ENCODE data around the gene MAPK13. TPM values are rescaled to one million over a fixed set of nuclear protein-coding genes. Genes with fewer than 3 reads are reported as not detected.

The MAPK13 gene
- total RNA-seq, 1 donor = 4.3 TPM

GRCh38 chr6:36139431-36139830 lies 9.1 kb downstream of the MAPK13 start:
- TF ChIP-seq CTCF (IDR thresholded peaks at IDR 0.05; ENCODE audit: extremely low read depth, low read depth, low read length) = peak; percentile 22
- no peak overlapping the region for H2AFZ ChIP-seq (ENCODE audit: low read length)
- H4K20me1 ChIP-seq (ENCODE audit: insufficient read depth, low read length) = no peaks in the 10 kb centered on the region
- no peaks in the 10 kb centered on the region for H3K9me3 ChIP-seq (ENCODE audit: low read depth, low read length)
- no peak for DNase-seq (ENCODE audit: insufficient read length, low spot score, missing footprints)
- H3K4me3 ChIP-seq (ENCODE audit: insufficient read depth, low read length) = no peak overlapping the region
- no peaks in the 10 kb centered on the region for H3K4me1 ChIP-seq (ENCODE audit: insufficient read depth, low read length)
- H3K27me3 ChIP-seq (ENCODE audit: insufficient read depth, low read length) = no peaks in the 10 kb centered on the region
- H3K36me3 ChIP-seq (ENCODE audit: insufficient read depth, low read length) = peaks cover 7% of the 10 kb centered on the region
- H3K79me2 ChIP-seq (ENCODE audit: insufficient read depth, low read length) = no peaks in the 10 kb centered on the region
- no peak overlapping the region for H3K27ac ChIP-seq (ENCODE audit: low read depth, low read length)
- H3K4me2 ChIP-seq (ENCODE audit: insufficient read depth, low read length) = no peak overlapping the region

DNA sequence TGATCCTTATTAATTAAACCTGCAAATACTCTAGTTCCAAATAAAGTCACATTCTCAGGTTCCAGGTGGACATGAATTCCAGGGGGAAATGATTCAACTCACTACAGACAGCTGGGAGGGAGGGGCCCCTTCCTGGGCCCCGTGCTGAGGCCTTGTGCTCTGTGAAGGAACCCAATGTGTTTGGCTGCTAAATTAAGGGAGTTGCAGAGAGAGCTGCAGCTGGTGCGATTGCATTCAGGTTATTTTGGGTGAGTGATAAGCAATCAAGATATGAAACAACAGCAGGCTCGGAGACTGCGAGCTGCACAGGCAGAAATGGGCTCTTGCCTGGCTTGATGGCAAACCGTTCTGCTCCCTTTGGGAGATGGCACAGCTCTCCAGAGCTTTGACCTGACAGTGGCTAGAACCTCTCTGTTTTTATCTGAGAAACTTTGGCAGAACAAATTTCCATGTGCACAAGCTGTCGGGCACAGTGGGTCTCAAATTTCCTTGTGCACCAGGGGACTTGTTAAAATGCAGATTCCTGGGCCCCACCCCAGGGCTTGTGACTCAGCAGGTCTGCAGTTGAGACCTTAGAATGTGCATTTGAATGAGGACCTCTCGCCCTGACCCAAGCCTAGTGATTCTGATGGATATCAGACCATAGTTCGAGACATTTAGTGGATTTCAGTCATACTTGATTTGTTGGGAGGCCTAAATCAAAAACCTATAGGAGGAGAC lies 9.8 kb downstream of the MAPK13 start:
- H3K9me3 ChIP-seq (ENCODE audit: low read depth, low read length) = no peaks in the 10 kb centered on the region
- H2AFZ ChIP-seq (ENCODE audit: low read length) = no peak overlapping the region
- H3K36me3 ChIP-seq (ENCODE audit: insufficient read depth, low read length) = peaks cover 7% of the 10 kb centered on the region
- no peak overlapping the region for H3K27ac ChIP-seq (ENCODE audit: low read depth, low read length)
- no peaks in the 10 kb centered on the region for H3K79me2 ChIP-seq (ENCODE audit: insufficient read depth, low read length)
- no peak for TF ChIP-seq CTCF (IDR thresholded peaks at IDR 0.05; ENCODE audit: extremely low read depth, low read depth, low read length)
- DNase-seq (ENCODE audit: insufficient read length, low spot score, missing footprints) = no peak
- no peaks in the 10 kb centered on the region for H3K4me1 ChIP-seq (ENCODE audit: insufficient read depth, low read length)
- H4K20me1 ChIP-seq (ENCODE audit: insufficient read depth, low read length) = no peaks in the 10 kb centered on the region
- H3K4me3 ChIP-seq (ENCODE audit: insufficient read depth, low read length) = no peak overlapping the region
- no peak overlapping the region for H3K4me2 ChIP-seq (ENCODE audit: insufficient read depth, low read length)
- no peaks in the 10 kb centered on the region for H3K27me3 ChIP-seq (ENCODE audit: insufficient read depth, low read length)

GRCh38 chr6:36141091-36141490 lies 10.8 kb downstream of the MAPK13 start:
- no peak overlapping the region for H3K4me2 ChIP-seq (ENCODE audit: insufficient read depth, low read length)
- no peaks in the 10 kb centered on the region for H3K27me3 ChIP-seq (ENCODE audit: insufficient read depth, low read length)
- no peak for TF ChIP-seq CTCF (IDR thresholded peaks at IDR 0.05; ENCODE audit: extremely low read depth, low read depth, low read length)
- no peaks in the 10 kb centered on the region for H3K4me1 ChIP-seq (ENCODE audit: insufficient read depth, low read length)
- H2AFZ ChIP-seq (ENCODE audit: low read length) = no peak overlapping the region
- no peaks in the 10 kb centered on the region for H3K79me2 ChIP-seq (ENCODE audit: insufficient read depth, low read length)
- H3K4me3 ChIP-seq (ENCODE audit: insufficient read depth, low read length) = no peak overlapping the region
- DNase-seq (ENCODE audit: insufficient read length, low spot score, missing footprints) = no peak
- peaks cover 7% of the 10 kb centered on the region for H3K36me3 ChIP-seq (ENCODE audit: insufficient read depth, low read length)
- H3K9me3 ChIP-seq (ENCODE audit: low read depth, low read length) = no peaks in the 10 kb centered on the region
- no peaks in the 10 kb centered on the region for H4K20me1 ChIP-seq (ENCODE audit: insufficient read depth, low read length)
- no peak overlapping the region for H3K27ac ChIP-seq (ENCODE audit: low read depth, low read length)

- no peak for TF ChIP-seq CTCF (IDR thresholded peaks at IDR 0.05; ENCODE audit: extremely low read depth, low read depth, low read length)
- no peak for DNase-seq (ENCODE audit: insufficient read length, low spot score, missing footprints)
- Histone ChIP-seq H3K4me3 (ENCODE audit: insufficient read depth, low read length) (no peak overlapping the region), H4K20me1 (ENCODE audit: insufficient read depth, low read length) (no peaks in the 10 kb centered on the region), H3K79me2 (ENCODE audit: insufficient read depth, low read length) (no peaks in the 10 kb centered on the region), H3K27me3 (ENCODE audit: insufficient read depth, low read length) (no peaks in the 10 kb centered on the region), H3K9me3 (ENCODE audit: low read depth, low read length) (no peaks in the 10 kb centered on the region), H3K4me2 (ENCODE audit: insufficient read depth, low read length) (no peak overlapping the region), H3K36me3 (ENCODE audit: insufficient read depth, low read length) (peaks cover 7% of the 10 kb centered on the region), H3K4me1 (ENCODE audit: insufficient read depth, low read length) (no peaks in the 10 kb centered on the region), H2AFZ (ENCODE audit: low read length) (no peak overlapping the region), H3K27ac (ENCODE audit: low read depth, low read length) (no peak overlapping the region)
These were observed 11.6 kb downstream of the MAPK13 start for GRCh38 chr6:36141961-36142360.
